ACC112 (cell line): ENCODE results near the gene CNKSR3.

ENCODE experiments used
- H2AFZ ChIP-seq: fragments of 200-600 bp; sonication (generic); one replicate; pipeline ENCODE4 v1.6.0; 2017; ENCODE audit warnings: antibody characterized with exemption, low read length; ENCODE audit not compliant: unreplicated experiment
- H3K27ac ChIP-seq: fragments of 200-600 bp; sonication (generic); 2 replicates; pipeline ENCODE4 v1.5.1; 2014; ENCODE audit warnings: low read depth, mild to moderate bottlenecking, antibody characterized with exemption, low read length, moderate library complexity
- H3K27me3 ChIP-seq: fragments of 200-600 bp; sonication (generic); 2 replicates; pipeline ENCODE4 v1.6.1; 2014; ENCODE audit warnings: mild to moderate bottlenecking, antibody characterized with exemption, low read length, moderate library complexity, mixed read lengths; ENCODE audit not compliant: insufficient read depth
- H3K36me3 ChIP-seq: fragments of 200-600 bp; sonication (generic); 2 replicates; pipeline ENCODE4 v1.6.1; 2016; ENCODE audit warnings: mild to moderate bottlenecking, antibody characterized with exemption, low read length, moderate library complexity, mixed read lengths; ENCODE audit not compliant: insufficient read depth
- H3K4me1 ChIP-seq: fragments of 200-600 bp; sonication (generic); one replicate; pipeline ENCODE4 v1.6.1; 2016; ENCODE audit warnings: low read length, mixed read lengths; ENCODE audit not compliant: insufficient read depth, unreplicated experiment, control insufficient read depth
- H3K4me3 ChIP-seq: fragments of 200-600 bp; sonication (generic); 2 replicates; pipeline ENCODE4 v1.5.1; 2014; ENCODE audit warnings: mild to moderate bottlenecking, low read depth, low read length
- H3K79me2 ChIP-seq: fragments of 200-600 bp; sonication (generic); one replicate; pipeline ENCODE4 v1.6.0; 2016; ENCODE audit warnings: low read length; ENCODE audit not compliant: control insufficient read depth, unreplicated experiment, insufficient read depth

The CNKSR3 gene

DNA sequence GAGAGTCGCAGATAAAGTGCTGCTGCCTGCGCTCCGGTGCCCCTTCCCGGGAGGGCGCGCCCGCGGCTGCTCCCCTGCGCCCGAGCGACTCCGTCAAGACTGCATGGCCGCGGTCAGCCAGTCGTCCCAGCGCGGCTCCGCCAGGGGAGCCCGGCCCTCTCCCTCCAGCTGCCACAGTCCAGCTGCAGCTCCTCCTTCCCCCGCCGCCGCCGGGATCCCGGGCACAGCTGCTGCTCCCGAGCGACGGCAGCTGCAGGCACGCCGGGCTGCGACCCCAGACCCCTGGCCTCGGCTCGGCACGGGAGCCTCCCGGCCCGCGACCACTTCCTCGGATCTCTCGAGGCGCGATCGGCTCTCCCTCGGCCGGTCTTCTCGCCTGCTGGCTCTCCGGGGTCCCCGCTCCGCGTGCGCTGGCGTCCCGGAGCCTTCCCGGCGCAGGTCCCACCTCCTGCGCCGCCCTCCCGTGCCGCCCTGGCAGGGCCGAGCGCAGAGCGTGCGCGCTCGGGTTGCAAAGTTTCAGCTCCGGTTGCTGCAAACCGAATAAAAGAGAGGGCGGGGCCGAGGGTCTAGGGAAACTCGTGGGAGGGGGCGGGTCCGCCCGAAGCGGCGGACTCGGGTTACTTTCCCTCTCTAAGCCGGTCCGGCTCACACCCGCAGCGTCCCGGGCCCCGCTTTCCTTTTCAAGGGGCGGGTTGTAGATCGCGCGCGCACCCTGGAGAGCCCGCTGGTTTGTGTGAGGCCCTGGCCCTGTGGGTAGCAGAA is at the start of gene CNKSR3:
Gene CNKSR3 (minus strand): TSS at position 542 of the 762 bp plus-strand sequence. CDS start 571 bp downstream, outside the sequence.
- Histone ChIP-seq H2AFZ (peak within 1 kb of the TSS; percentile 83), H3K27ac (peak within 1 kb of the TSS; percentile 79), H3K4me3 (peak within 1 kb of the TSS; percentile 99), H3K27me3 (no peaks in the 10 kb centered on the region), H3K79me2 (peaks cover 39% of the 10 kb centered on the region), H3K4me1 (peaks cover 14% of the 10 kb centered on the region), H3K36me3 (no peaks in the 10 kb centered on the region)

GRCh38 chr6:154558984-154559383 is 48.5 kb upstream of the CNKSR3 start:
- no peaks in the 10 kb centered on the region for H3K4me1 ChIP-seq
- H2AFZ ChIP-seq = no peak overlapping the region
- no peak overlapping the region for H3K27ac ChIP-seq
- no peaks in the 10 kb centered on the region for H3K36me3 ChIP-seq
- H3K27me3 ChIP-seq = peaks cover 36% of the 10 kb centered on the region; the same call in 1 of the 2 replicates
- no peak overlapping the region for H3K4me3 ChIP-seq
- no peaks in the 10 kb centered on the region for H3K79me2 ChIP-seq

DNA sequence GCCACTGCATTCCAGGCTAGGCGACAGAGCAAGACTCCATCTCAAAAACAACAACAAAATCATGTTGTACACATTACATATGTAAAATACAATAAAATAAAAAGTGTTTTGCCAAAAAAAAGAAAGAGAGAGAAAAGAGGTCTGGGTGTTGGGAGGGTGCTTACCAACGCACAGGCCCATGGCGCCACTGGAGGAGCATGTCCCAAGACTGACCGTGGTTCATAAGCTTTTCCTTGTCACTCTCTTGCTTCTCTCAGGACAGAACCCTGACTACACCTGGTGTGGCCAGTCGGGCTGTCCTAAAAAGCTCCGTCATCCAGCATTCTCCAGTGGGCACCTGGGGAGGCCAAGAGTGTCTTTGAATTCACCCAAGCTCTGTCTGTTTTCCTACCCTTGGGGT is 48.0 kb upstream of the CNKSR3 start:
- H3K27ac ChIP-seq = no peak overlapping the region
- H3K4me1 ChIP-seq = no peaks in the 10 kb centered on the region
- no peaks in the 10 kb centered on the region for H3K36me3 ChIP-seq
- H3K27me3 ChIP-seq = peaks cover 38% of the 10 kb centered on the region; the same call in 1 of the 2 replicates
- no peak overlapping the region for H3K4me3 ChIP-seq
- no peaks in the 10 kb centered on the region for H3K79me2 ChIP-seq
- no peak overlapping the region for H2AFZ ChIP-seq

GRCh38 chr6:154555073-154555677 is 44.7 kb upstream of the CNKSR3 start:
- Histone ChIP-seq H2AFZ (no peak overlapping the region), H3K4me1 (no peaks in the 10 kb centered on the region), H3K79me2 (no peaks in the 10 kb centered on the region), H3K36me3 (no peaks in the 10 kb centered on the region), H3K27me3 (peaks cover 22% of the 10 kb centered on the region; the same call in 1 of the 2 replicates), H3K4me3 (no peak overlapping the region), H3K27ac (no peak overlapping the region)

- H3K36me3 ChIP-seq = no peaks in the 10 kb centered on the region
- peaks cover 16% of the 10 kb centered on the region; the same call in 1 of the 2 replicates for H3K27me3 ChIP-seq
- H3K4me3 ChIP-seq = no peak overlapping the region
- no peak overlapping the region for H3K27ac ChIP-seq
- no peaks in the 10 kb centered on the region for H3K4me1 ChIP-seq
- no peaks in the 10 kb centered on the region for H3K79me2 ChIP-seq
- H2AFZ ChIP-seq = no peak overlapping the region
Measured at GRCh38 chr6:154554491-154554890, 44.0 kb upstream of the CNKSR3 start.

DNA sequence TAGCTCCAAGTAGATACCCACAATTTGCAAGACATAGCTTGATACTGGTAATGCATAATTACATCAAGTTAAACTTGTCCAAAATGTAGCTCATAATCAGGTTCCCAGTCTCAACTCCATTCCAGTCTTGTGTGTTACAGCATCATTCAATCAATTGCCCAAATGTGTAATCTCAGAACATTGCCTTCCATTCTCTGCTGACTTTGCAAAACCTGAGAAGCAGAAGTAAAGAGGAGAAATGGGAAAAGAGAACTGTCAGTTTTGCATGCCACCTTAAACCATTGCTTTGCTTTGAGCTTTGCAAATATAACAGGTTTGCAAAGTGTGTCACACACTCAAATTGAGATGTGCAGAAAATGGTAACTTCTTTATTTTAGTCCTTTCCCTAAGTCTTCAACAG is 40.3 kb upstream of the CNKSR3 start:
- Histone ChIP-seq H3K36me3 (no peaks in the 10 kb centered on the region), H3K4me1 (peaks cover 10% of the 10 kb centered on the region), H3K27ac (no peak overlapping the region), H3K4me3 (no peak overlapping the region), H3K79me2 (no peaks in the 10 kb centered on the region), H3K27me3 (peaks cover 11% of the 10 kb centered on the region; the same call in 1 of the 2 replicates), H2AFZ (no peak overlapping the region)

DNA sequence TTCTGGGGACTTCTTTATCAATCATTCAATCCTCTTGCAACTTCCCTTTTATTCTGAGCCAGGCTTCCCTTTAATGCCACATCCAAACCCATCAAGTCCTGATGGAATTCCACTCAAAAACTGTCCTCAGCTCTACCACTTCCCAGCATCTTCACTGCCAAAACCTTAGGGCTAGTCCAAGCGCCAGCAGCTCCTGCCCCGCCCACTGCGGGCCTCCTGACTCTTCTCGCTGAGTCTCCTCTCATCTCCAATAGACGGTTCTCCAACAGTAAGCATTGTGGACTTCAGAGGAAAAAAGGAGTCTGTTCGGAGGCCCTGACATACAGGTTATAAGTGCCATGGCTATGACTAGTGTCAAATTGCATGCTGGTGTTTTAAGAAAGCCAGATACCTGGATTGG is 38.7 kb upstream of the CNKSR3 start:
- H3K79me2 ChIP-seq = no peaks in the 10 kb centered on the region
- H3K36me3 ChIP-seq = no peaks in the 10 kb centered on the region

DNA sequence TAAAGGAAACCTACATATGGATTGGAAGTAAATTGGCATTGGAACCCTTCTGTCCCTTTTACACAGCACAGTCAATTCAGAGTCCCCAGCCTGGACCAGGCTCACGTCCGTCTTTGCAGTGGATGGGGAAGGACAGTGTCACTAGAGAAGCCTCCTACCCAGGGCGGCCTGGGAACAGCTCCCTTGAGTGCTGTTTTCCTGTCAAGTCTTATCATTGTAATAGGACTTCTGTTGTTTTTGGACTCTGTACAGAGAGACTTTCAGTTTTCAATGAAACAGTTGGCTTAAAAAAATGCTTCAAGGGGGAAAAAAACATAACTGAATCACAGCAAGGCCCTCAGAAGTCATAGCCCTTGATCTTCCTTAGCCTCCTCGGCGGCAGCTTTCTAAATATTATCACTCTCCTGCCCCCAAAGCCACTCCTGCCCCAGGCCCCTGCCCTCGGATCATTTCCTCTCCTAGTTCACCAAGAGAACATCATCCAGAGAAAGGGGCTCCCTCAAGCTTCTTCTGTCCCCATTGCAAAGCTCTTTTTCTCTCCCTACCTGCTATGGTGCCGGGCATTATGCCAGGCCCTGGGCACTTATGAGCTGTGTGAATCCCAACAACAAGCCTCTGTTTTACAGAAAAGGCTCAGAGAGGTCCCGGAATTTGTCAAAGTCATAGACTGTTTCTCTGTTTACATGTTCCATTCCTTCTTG is 37.8 kb upstream of the CNKSR3 start:
- Histone ChIP-seq H3K4me1 (peaks cover 10% of the 10 kb centered on the region), H3K4me3 (peak overlapping the region; percentile 43; the same call in 1 of the 2 replicates), H2AFZ (peak overlapping the region; percentile 36), H3K27ac (peak overlapping the region; percentile 46), H3K79me2 (no peaks in the 10 kb centered on the region), H3K27me3 (no peaks in the 10 kb centered on the region), H3K36me3 (no peaks in the 10 kb centered on the region)

More for the DNA sequence above, 38.7 kb upstream of the CNKSR3 start:
- H2AFZ ChIP-seq = no peak overlapping the region
- peaks cover 10% of the 10 kb centered on the region for H3K4me1 ChIP-seq
- H3K27ac ChIP-seq = no peak overlapping the region
- H3K4me3 ChIP-seq = no peak overlapping the region
- peaks cover 4% of the 10 kb centered on the region; the same call in 1 of the 2 replicates for H3K27me3 ChIP-seq

DNA sequence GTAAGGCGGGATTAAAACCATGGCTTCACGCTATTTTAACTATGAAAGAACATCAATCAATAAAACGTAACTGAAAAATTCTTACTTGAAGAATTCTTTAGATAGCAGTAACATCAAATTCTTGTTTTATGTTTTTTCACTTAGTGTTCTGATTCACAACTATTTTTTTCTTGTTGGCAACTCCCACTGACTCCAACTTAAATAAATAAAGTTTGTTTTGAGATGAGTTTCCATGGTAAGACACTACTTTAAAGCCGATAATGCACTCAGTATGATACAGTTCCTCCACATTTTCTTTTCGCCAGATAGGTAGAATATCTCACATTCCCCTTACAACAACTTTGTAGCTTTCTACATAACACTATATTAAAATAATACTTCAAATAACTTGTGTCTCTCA is 33.1 kb upstream of the CNKSR3 start:
- Histone ChIP-seq H3K36me3 (no peaks in the 10 kb centered on the region), H3K79me2 (no peaks in the 10 kb centered on the region), H2AFZ (no peak overlapping the region), H3K4me3 (no peak overlapping the region), H3K27me3 (no peaks in the 10 kb centered on the region), H3K4me1 (peaks cover 8% of the 10 kb centered on the region), H3K27ac (no peak overlapping the region)

DNA sequence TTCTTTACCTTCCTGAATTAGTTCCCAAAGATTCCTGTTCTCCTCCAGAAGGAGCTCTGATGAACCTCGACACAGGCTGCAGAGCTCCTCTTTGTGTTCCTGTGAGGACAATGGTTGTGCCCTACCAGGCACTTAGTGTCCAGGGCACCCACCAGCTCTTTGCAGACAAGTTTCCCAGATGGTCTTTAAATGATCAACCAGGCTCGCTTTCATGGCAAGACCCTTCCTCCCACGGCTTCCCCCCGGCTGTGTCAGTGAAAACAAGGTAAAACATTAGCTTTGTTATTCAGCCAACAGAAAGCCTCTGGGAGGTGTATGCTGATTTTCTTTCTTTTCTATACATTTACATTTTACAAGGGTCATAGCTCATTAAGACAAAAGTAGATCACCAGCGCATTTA is 32.3 kb upstream of the CNKSR3 start:
- H3K4me1 ChIP-seq = no peaks in the 10 kb centered on the region
- H3K27me3 ChIP-seq = no peaks in the 10 kb centered on the region
- H3K36me3 ChIP-seq = no peaks in the 10 kb centered on the region
- H3K27ac ChIP-seq = no peak overlapping the region
- no peak overlapping the region for H3K4me3 ChIP-seq
- no peaks in the 10 kb centered on the region for H3K79me2 ChIP-seq
- H2AFZ ChIP-seq = no peak overlapping the region
